Activated CD4-positive, alpha-beta T cell treated with anti-CD3 and anti-CD28 coated beads for 36 hours (primary cell): ENCODE measurements around the gene ACER3. TPM values are rescaled to one million over a fixed set of nuclear protein-coding genes. Genes with fewer than 3 reads are reported as not detected.
"Not testable (repeated sequence)": the region's sequence is repeated elsewhere in the genome, so short reads cannot be mapped to it uniquely, and the experiment has no call there.

Source experiments
- ATAC-seq: fragments of 200-7000 bp; cut with Tn5 transposase; one replicate; pipeline ENCODE4 v1.10.0; 2021; ENCODE audit warnings: mild to moderate bottlenecking, moderate library complexity
- CTCF ChIA-PET: fragments of 350-600 bp; sonication (Branson Sonifier 250); formaldehyde crosslinking; loops from one replicate; lab custom pipeline; 2021; ENCODE audit warnings: antibody characterized with exemption; lab: Charles Lee
- POLR2A ChIA-PET: fragments of 350-600 bp; sonication (Branson Sonifier 250); formaldehyde crosslinking; loops from one replicate; lab custom pipeline; 2021; ENCODE audit warnings: antibody characterized with exemption, inconsistent platforms; lab: Charles Lee
- DNase-seq: peaks from one replicate; pipeline ENCODE4 v3.0.0-alpha.2; 2020
- H3K27ac Mint-ChIP-seq: one replicate; pipeline ENCODE4 v1.8.0; 2021; ENCODE audit warnings: mixed read lengths
- H3K27me3 Mint-ChIP-seq: one replicate; pipeline ENCODE4 v1.8.0; 2021; ENCODE audit warnings: mixed read lengths
- H3K36me3 Mint-ChIP-seq: one replicate; pipeline ENCODE4 v1.8.0; 2021; ENCODE audit warnings: low read depth, mixed read lengths
- H3K4me1 Mint-ChIP-seq: one replicate; pipeline ENCODE4 v1.8.0; 2021; ENCODE audit warnings: mixed read lengths
- H3K4me3 Mint-ChIP-seq: one replicate; pipeline ENCODE4 v1.8.0; 2021; ENCODE audit warnings: mild to moderate bottlenecking, moderate library complexity, mixed read lengths
- H3K9me3 Mint-ChIP-seq: one replicate; pipeline ENCODE4 v1.8.0; 2021; ENCODE audit warnings: low read depth, mixed read lengths
- intact Hi-C, 2 experiments: fragments of 100-400 bp; cut with DNase I in 1 of 2; cut with micrococcal nuclease in 1 of 2; formaldehyde crosslinking; loops; one replicate each; pipeline versions ENCODE4 v1.14.2 to v1.15.1; 2022 to 2024; cut with DNase I, micrococcal nuclease
- total RNA-seq, 2 experiments: library from RNA; stranded (reverse); gene quantifications; one replicate each; pipeline ENCODE4 v1.2.3, GENCODE V29; 2021

ACER3 gene
- total RNA-seq, 2 experiments from 2014 or later, result 8.9 to 10.3 TPM

DNA sequence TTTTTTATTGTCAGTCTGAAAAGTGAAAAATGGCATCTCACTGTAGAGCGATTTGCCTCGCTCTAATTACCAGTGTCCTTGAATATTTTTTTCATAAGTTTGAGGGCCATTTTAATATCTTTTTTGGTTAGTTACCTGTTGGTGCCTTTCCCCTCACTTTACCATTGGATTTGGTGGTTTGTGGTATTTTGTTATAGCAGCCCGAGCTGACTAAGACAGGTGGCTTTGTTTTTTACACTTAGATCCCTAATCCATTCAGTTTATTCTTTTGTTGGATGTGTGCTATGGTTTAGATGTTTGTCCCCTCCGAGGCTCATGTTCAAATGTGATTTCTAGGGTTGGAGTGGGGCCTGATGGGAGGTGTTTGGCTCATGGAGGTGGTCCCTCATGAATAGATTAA lies 199.5 kb downstream of the ACER3 start:
- Mint-ChIP-seq H3K27me3 (peaks cover 2% of the 10 kb centered on the region), H3K27ac (no peak overlapping the region), H3K4me3 (no peak overlapping the region), H3K9me3 (peaks cover 12% of the 10 kb centered on the region), H3K36me3 (no peaks in the 10 kb centered on the region), H3K4me1 (peaks cover 2% of the 10 kb centered on the region)
- ChIA-PET CTCF (no interaction called here), POLR2A (no interaction called here)
- no peak for DNase-seq
- intact Hi-C loops, result no loop called here
- no peak for ATAC-seq

- H3K9me3 Mint-ChIP-seq, H3K4me3 Mint-ChIP-seq, CTCF ChIA-PET, ATAC-seq, H3K27me3 Mint-ChIP-seq, POLR2A ChIA-PET, intact Hi-C loops, DNase-seq, H3K4me1 Mint-ChIP-seq, H3K27ac Mint-ChIP-seq, H3K36me3 Mint-ChIP-seq: not testable (repeated sequence)
Measured at GRCh38 chr11:77061258-77061657, 200.5 kb downstream of the ACER3 start.

DNA sequence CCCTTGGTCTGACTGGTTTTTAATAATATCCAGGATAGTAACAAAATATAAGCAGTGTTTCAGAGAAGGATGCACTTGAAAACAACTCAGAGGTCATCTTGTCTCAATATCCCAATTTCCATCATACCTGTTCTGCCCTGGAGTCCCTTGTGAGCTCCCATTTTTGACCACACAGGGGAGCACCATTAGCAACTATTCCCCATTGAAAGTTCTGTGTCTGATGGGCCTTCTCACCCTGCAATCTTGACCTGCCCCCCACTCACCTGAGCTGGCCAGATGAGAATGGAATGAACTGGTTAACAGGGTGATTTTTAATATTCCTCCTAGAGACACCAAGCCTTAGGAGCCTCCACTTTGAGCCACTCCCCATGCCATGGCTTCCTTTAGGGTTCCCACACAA lies 202.2 kb downstream of the ACER3 start:
- Mint-ChIP-seq H3K27ac (no peak overlapping the region), H3K4me3 (no peak overlapping the region), H3K36me3 (no peaks in the 10 kb centered on the region), H3K27me3 (peaks cover 2% of the 10 kb centered on the region), H3K9me3 (peaks cover 4% of the 10 kb centered on the region), H3K4me1 (peaks cover 4% of the 10 kb centered on the region)
- POLR2A ChIA-PET, result interaction anchor here (0.5 kb wide), 1 partner anchor 17 kb away, joined by 3 read pairs; no protein-coding TSS in a partner anchor
- intact Hi-C loops, result no loop called here
- CTCF ChIA-PET, result interaction anchor here (0.9 to 3.7 kb wide), 4 partner anchors 15 to 48 kb away, joined by 3 to 24 read pairs (median 4); no protein-coding TSS in a partner anchor
- DNase-seq, result no peak
- ATAC-seq, result no peak

GRCh38 chr11:77063407-77063806 lies 202.7 kb downstream of the ACER3 start:
- ChIA-PET POLR2A (no interaction called here), CTCF (interaction anchor here (0.9 to 3.7 kb wide), 3 partner anchors 15 to 49 kb away, joined by 3 to 24 read pairs (median 5); no protein-coding TSS in a partner anchor)

DNA sequence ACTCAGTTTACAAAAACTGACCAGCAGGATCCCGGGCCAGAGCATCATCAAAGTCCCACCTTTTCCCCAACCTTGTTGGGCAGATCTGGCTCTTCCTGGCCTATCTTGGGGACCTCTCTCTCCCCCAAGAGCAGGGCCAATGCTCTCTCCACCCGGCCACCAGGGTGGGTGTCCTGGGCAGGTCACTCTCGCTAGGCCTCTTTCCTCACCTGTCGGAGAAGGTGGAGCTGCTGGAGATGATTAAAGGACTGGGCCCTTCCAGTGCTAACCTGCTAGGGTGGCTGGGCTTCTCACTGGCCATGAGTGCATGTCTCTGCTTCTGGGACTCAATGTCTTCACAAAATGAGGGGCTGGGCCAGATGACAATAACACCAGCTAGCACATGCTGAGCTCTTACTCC lies 203.1 kb downstream of the ACER3 start:
- Mint-ChIP-seq H3K4me1 (peaks cover 4% of the 10 kb centered on the region), H3K4me3 (no peak overlapping the region), H3K9me3 (peaks cover 4% of the 10 kb centered on the region), H3K27me3 (peaks cover 2% of the 10 kb centered on the region), H3K27ac (no peak overlapping the region), H3K36me3 (no peaks in the 10 kb centered on the region)
- ChIA-PET CTCF (interaction anchor here (0.9 to 3.7 kb wide), 3 partner anchors 16 to 28 kb away, joined by 5 to 24 read pairs (median 19); no protein-coding TSS in a partner anchor), POLR2A (no interaction called here)
- intact Hi-C loops, result no loop called here
- DNase-seq (no peak), ATAC-seq (no peak)

More at GRCh38 chr11:77063407-77063806, 202.7 kb downstream of the ACER3 start:
- Mint-ChIP-seq H3K9me3 (peaks cover 4% of the 10 kb centered on the region), H3K27me3 (peaks cover 2% of the 10 kb centered on the region), H3K4me3 (no peak overlapping the region), H3K27ac (no peak overlapping the region), H3K4me1 (peaks cover 4% of the 10 kb centered on the region), H3K36me3 (no peaks in the 10 kb centered on the region)
- ATAC-seq, result no peak
- intact Hi-C loops, result no loop called here
- no peak for DNase-seq

GRCh38 chr11:77064648-77065217 lies 204.0 kb downstream of the ACER3 start:
- H3K27me3 Mint-ChIP-seq, result no peaks in the 10 kb centered on the region
- POLR2A ChIA-PET, result no interaction called here
- DNase-seq (no peak), ATAC-seq (no peak)
- CTCF ChIA-PET, result interaction anchor here (1.1 to 3.7 kb wide), 4 partner anchors 13 to 26 kb away, joined by 4 to 24 read pairs (median 12); no protein-coding TSS in a partner anchor
- intact Hi-C loops, result no loop called here
- no peaks in the 10 kb centered on the region for H3K36me3 Mint-ChIP-seq
- H3K9me3 Mint-ChIP-seq, result peaks cover 4% of the 10 kb centered on the region
- no peak overlapping the region for H3K27ac Mint-ChIP-seq
- peaks cover 4% of the 10 kb centered on the region for H3K4me1 Mint-ChIP-seq
- no peak overlapping the region for H3K4me3 Mint-ChIP-seq

GRCh38 chr11:77065878-77066228 lies 205.1 kb downstream of the ACER3 start:
- no peaks in the 10 kb centered on the region for H3K36me3 Mint-ChIP-seq
- CTCF ChIA-PET, result interaction anchor here (1.1 to 3.7 kb wide), 4 partner anchors 14 to 25 kb away, joined by 4 to 24 read pairs (median 12); no protein-coding TSS in a partner anchor

DNA sequence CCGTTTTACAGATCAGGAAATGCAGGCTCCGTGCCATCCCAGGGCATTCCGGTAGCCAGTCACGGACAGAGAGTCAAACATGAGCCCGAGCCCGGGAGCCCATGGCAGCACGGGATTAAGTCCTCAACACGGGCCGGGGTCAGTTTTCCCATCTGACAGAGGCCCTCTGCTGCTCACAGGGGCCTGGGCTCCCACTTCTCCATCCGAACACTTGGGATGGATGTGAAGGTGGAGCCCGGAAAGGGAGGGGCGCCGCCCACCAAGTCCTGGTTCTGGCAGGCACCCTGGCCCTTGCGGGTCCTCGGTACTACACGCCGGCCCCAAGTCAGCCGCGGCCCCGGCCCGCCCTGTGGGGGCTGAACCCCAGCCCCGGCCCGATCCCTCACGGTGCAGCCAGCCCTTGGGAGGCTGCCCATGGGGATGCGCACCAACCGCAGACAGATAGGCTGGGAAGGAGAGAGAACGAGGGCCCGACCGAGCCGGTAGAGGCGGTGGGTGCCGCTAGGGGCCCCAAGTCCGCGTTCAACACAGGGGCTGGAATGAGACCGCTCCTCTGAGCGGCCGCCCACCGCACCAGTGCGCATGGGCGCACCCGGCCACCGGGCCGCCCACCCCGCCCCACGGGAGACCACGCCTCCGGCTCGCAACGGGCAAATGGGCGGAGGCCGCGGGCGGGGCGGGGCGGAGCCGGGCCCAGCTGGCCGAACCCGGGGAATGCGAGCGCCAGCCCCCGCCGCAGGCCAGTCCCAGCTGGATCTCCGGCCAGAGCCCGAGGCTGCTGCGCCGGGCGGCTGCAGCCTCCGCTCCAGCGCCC lies 205.7 kb downstream of the ACER3 start, which contains the start of gene CAPN5:
Gene CAPN5, plus strand, starts transcription at position 743 of the 814 bp plus-strand sequence. CDS start 17,916 bp downstream, outside the sequence.
- Mint-ChIP-seq H3K36me3 (no peaks in the 10 kb centered on the region), H3K27ac (peak within 1 kb of the TSS; percentile 78), H3K4me3 (peak within 1 kb of the TSS; percentile 75), H3K27me3 (no peaks in the 10 kb centered on the region), H3K4me1 (peaks cover 4% of the 10 kb centered on the region), H3K9me3 (peaks cover 4% of the 10 kb centered on the region)
- intact Hi-C loops, result loop anchor here (1.0 to 2.0 kb wide), 5 partner anchors 19 to 622 kb away; partner anchors contain the start of genes ACER3 (in 1 of the 2) and EMSY (in 1 of the 2)
- DNase-seq (peak; percentile 91), ATAC-seq (peak; percentile 97)
- CTCF ChIA-PET, result interaction anchor here (1.0 to 3.7 kb wide), 3 partner anchors 18 to 25 kb away, joined by 5 to 24 read pairs (median 19); no protein-coding TSS in a partner anchor
- POLR2A ChIA-PET, result no interaction called here

More at GRCh38 chr11:77065878-77066228, 205.1 kb downstream of the ACER3 start:
- intact Hi-C loops, result loop anchor here (1.0 to 2.0 kb wide), 5 partner anchors 19 to 621 kb away; partner anchors contain the start of genes ACER3 (in 1 of the 2) and EMSY (in 1 of the 2)
- Mint-ChIP-seq H3K27me3 (no peaks in the 10 kb centered on the region), H3K4me3 (peak overlapping the region; percentile 75), H3K4me1 (peaks cover 4% of the 10 kb centered on the region), H3K27ac (peak overlapping the region; percentile 78), H3K9me3 (peaks cover 4% of the 10 kb centered on the region)
- peak; percentile 43 for DNase-seq
- peak; percentile 4 for ATAC-seq
- POLR2A ChIA-PET, result no interaction called here

GRCh38 chr11:77067861-77068443 lies 207.2 kb downstream of the ACER3 start:
- H3K9me3 Mint-ChIP-seq, result no peaks in the 10 kb centered on the region
- intact Hi-C loops, result loop anchor here (2.0 kb wide), 2 partner anchors 23 to 623 kb away; partner anchors contain the start of gene EMSY (in 1 of the 2)
- POLR2A ChIA-PET, result no interaction called here

GRCh38 chr11:77068457-77069335 lies 208.0 kb downstream of the ACER3 start:
- H3K36me3 Mint-ChIP-seq, result no peaks in the 10 kb centered on the region
- ChIA-PET POLR2A (no interaction called here), CTCF (interaction anchor here (0.6 to 2.4 kb wide), 3 partner anchors 21 to 220 kb away, joined by 3 to 7 read pairs (median 5); no protein-coding TSS in a partner anchor)
- no peak overlapping the region for H3K4me3 Mint-ChIP-seq
- ATAC-seq (no peak), DNase-seq (no peak)
- peaks cover 19% of the 10 kb centered on the region for H3K4me1 Mint-ChIP-seq
- intact Hi-C loops, result no loop called here
- H3K9me3 Mint-ChIP-seq, result no peaks in the 10 kb centered on the region
- H3K27ac Mint-ChIP-seq, result no peak overlapping the region
- H3K27me3 Mint-ChIP-seq, result no peaks in the 10 kb centered on the region

More at GRCh38 chr11:77067861-77068443, 207.2 kb downstream of the ACER3 start:
- H3K27ac Mint-ChIP-seq, result no peak overlapping the region
- no peaks in the 10 kb centered on the region for H3K36me3 Mint-ChIP-seq
- H3K4me3 Mint-ChIP-seq, result peak overlapping the region; percentile 63
- DNase-seq (no peak), ATAC-seq (no peak)
- peaks cover 13% of the 10 kb centered on the region for H3K4me1 Mint-ChIP-seq
- no peaks in the 10 kb centered on the region for H3K27me3 Mint-ChIP-seq
- CTCF ChIA-PET, result interaction anchor here (0.6 to 2.4 kb wide), 4 partner anchors 20 to 939 kb away, joined by 3 to 7 read pairs (median 6); no protein-coding TSS in a partner anchor
